Measurements from ENCODE around the gene POLN. TPM values are rescaled to one million over a fixed set of nuclear protein-coding genes. Genes with fewer than 3 reads are reported as not detected.

Gene POLN
- total RNA-seq, 1 donor from 2014 or later: 0.29 TPM

- no peak overlapping the region for H3K4me3 ChIP-seq (ENCODE audit: low read depth, low read length)
- no peak for DNase-seq (ENCODE audit: low read depth)
- TF ChIP-seq CTCF (conservative IDR thresholded peaks at IDR 0.05; ENCODE audit: low read depth, low read length): no peak
Measured at GRCh38 chr4:2103843-2104547, 137.9 kb downstream of the POLN start.

- H3K4me3 ChIP-seq (ENCODE audit: low read depth, low read length): no peak overlapping the region
- TF ChIP-seq CTCF (conservative IDR thresholded peaks at IDR 0.05; ENCODE audit: low read depth, low read length): no peak
- DNase-seq (ENCODE audit: low read depth): no peak
Measured at GRCh38 chr4:2103127-2103842, 138.6 kb downstream of the POLN start.

- no peak overlapping the region for H3K4me3 ChIP-seq (ENCODE audit: low read depth, low read length)
- DNase-seq (ENCODE audit: low read depth): no peak
Measured at GRCh38 chr4:2102045-2102883, 139.7 kb downstream of the POLN start.

GRCh38 chr4:2101346-2102044, 140.4 kb downstream of the POLN start:
- no peak overlapping the region for H3K4me3 ChIP-seq (ENCODE audit: low read depth, low read length)

More at GRCh38 chr4:2102045-2102883, 139.7 kb downstream of the POLN start:
- no peak for TF ChIP-seq CTCF (conservative IDR thresholded peaks at IDR 0.05; ENCODE audit: low read depth, low read length)

GRCh38 chr4:2096073-2096609, 145.8 kb downstream of the POLN start:
- TF ChIP-seq CTCF (conservative IDR thresholded peaks at IDR 0.05; ENCODE audit: low read depth, low read length): no peak
- DNase-seq (ENCODE audit: low read depth): no peak
- no peak overlapping the region for H3K4me3 ChIP-seq (ENCODE audit: low read depth, low read length)

More at GRCh38 chr4:2101346-2102044, 140.4 kb downstream of the POLN start:
- DNase-seq (ENCODE audit: low read depth): no peak
- TF ChIP-seq CTCF (conservative IDR thresholded peaks at IDR 0.05; ENCODE audit: low read depth, low read length): no peak
